CD14-positive monocyte (primary cell): ENCODE data around the gene OR52D1. TPM values are rescaled to one million over a fixed set of nuclear protein-coding genes. Genes with fewer than 3 reads are reported as not detected.

Experiments used
- DNase-seq, 3 donors: peaks; one replicate each; pipeline ENCODE4 v3.0.0-alpha.2; 2011 to 2022
- H2AFZ ChIP-seq: 2 replicates; pipeline ENCODE4 v1.6.0; 2012; ENCODE audit warnings: mild to moderate bottlenecking, low read depth, low read length, inconsistent platforms; ENCODE audit not compliant: insufficient read depth, poor library complexity, severe bottlenecking
- H3K27ac ChIP-seq, 2 donors: 1 replicate in 1 of 2; 2 replicates in 1 of 2; pipeline ENCODE4 v1.5.1; 2012 to 2013; ENCODE audit warnings: low read length in 2 of 2, control low read depth in 1 of 2, inconsistent platforms in 1 of 2, low read depth in 1 of 2, mild to moderate bottlenecking in 1 of 2
- H3K27me3 ChIP-seq, 2 donors: one replicate each; pipeline versions ENCODE4 v1.6.0 to v1.6.1; 2011 to 2013; ENCODE audit warnings: low read length in 2 of 2; ENCODE audit not compliant: control insufficient read depth in 2 of 2, insufficient read depth in 2 of 2
- H3K36me3 ChIP-seq, 2 donors: replicated peaks in 1 of 2; 1 replicate in 1 of 2; 2 replicates in 1 of 2; pipeline versions ENCODE4 v1.5.1 to v1.6.1; 2012 to 2013; ENCODE audit warnings: low read length in 2 of 2, control low read depth in 1 of 2, inconsistent platforms in 1 of 2, mild to moderate bottlenecking in 1 of 2; ENCODE audit not compliant: insufficient read depth in 2 of 2, control insufficient read depth in 1 of 2
- H3K4me1 ChIP-seq, 2 donors: 1 replicate in 1 of 2; 2 replicates in 1 of 2; pipeline versions ENCODE4 v1.5.1 to v1.6.1; 2012 to 2013; ENCODE audit warnings: low read length in 2 of 2, control low read depth in 1 of 2, inconsistent platforms in 1 of 2, mild to moderate bottlenecking in 1 of 2, moderate library complexity in 1 of 2; ENCODE audit not compliant: insufficient read depth in 2 of 2, control insufficient read depth in 1 of 2
- H3K4me2 ChIP-seq: replicated peaks from 2 replicates; pipeline ENCODE3; 2012; ENCODE audit warnings: low read length, moderate library complexity, mild to moderate bottlenecking; ENCODE audit not compliant: poor library complexity, severe bottlenecking; ENCODE audit errors: extremely low read depth
- H3K4me3 ChIP-seq, 3 experiments: fragments of 200-600 bp in 1 of 3; sonication (generic) in 1 of 3; replicated peaks in 1 of 3; 1 replicate in 2 of 3; 2 replicates in 1 of 3; pipeline ENCODE4 v1.5.1; 2011 to 2013; ENCODE audit warnings: low read length in 3 of 3, mild to moderate bottlenecking in 3 of 3, control low read depth in 2 of 3, low read depth in 2 of 3, inconsistent platforms in 1 of 3, moderate library complexity in 1 of 3
- H3K79me2 ChIP-seq: 2 replicates; pipeline ENCODE4 v1.6.0; 2012; ENCODE audit warnings: mild to moderate bottlenecking, control low read depth, inconsistent platforms, low read length, moderate library complexity; ENCODE audit not compliant: insufficient read depth
- H3K9ac ChIP-seq: 2 replicates; pipeline ENCODE4 v1.6.0; 2017; ENCODE audit warnings: low read length, mild to moderate bottlenecking; ENCODE audit not compliant: insufficient read depth, poor library complexity, severe bottlenecking
- H3K9me3 ChIP-seq, 2 donors: replicated peaks in 1 of 2; 1 replicate in 1 of 2; 2 replicates in 1 of 2; pipeline versions ENCODE4 v1.5.1 to v1.6.1; 2012 to 2013; ENCODE audit warnings: low read length in 2 of 2, control low read depth in 1 of 2; ENCODE audit not compliant: control insufficient read depth in 1 of 2, insufficient read depth in 1 of 2
- H4K20me1 ChIP-seq: 2 replicates; pipeline ENCODE4 v1.6.0; 2012; ENCODE audit warnings: mild to moderate bottlenecking, low read length, control low read depth, moderate library complexity; ENCODE audit not compliant: insufficient read depth
- H3K27ac Mint-ChIP-seq, 7 donors: one replicate each; pipeline ENCODE4 v1.8.0; 2020; ENCODE audit warnings: mild to moderate bottlenecking in 7 of 7, mixed read lengths in 7 of 7, moderate library complexity in 6 of 7, inconsistent platforms in 2 of 7
- H3K27me3 Mint-ChIP-seq, 3 donors: one replicate each; pipeline ENCODE4 v1.8.0; 2021 to 2022; ENCODE audit warnings: low read depth in 3 of 3, mild to moderate bottlenecking in 3 of 3, mixed read lengths in 3 of 3, moderate library complexity in 3 of 3, inconsistent platforms in 1 of 3
- H3K36me3 Mint-ChIP-seq, 2 donors: one replicate each; pipeline ENCODE4 v1.8.0; 2020; ENCODE audit warnings: mixed read lengths in 2 of 2, inconsistent platforms in 1 of 2, mild to moderate bottlenecking in 1 of 2
- H3K4me1 Mint-ChIP-seq: one replicate; pipeline ENCODE4 v1.8.0; 2020; ENCODE audit warnings: mild to moderate bottlenecking, mixed read lengths
- H3K4me3 Mint-ChIP-seq, 2 donors: one replicate each; pipeline ENCODE4 v1.8.0; 2020; ENCODE audit warnings: mild to moderate bottlenecking in 2 of 2, mixed read lengths in 2 of 2, moderate library complexity in 1 of 2
- H3K9me3 Mint-ChIP-seq, 7 donors: one replicate each; pipeline ENCODE4 v1.8.0; 2020 to 2022; ENCODE audit warnings: mixed read lengths in 7 of 7, mild to moderate bottlenecking in 6 of 7, moderate library complexity in 6 of 7, inconsistent platforms in 2 of 7
- CTCF ChIP-seq: fragments of 200-600 bp; IDR thresholded peaks from one replicate; pipeline ENCODE4 v1.8.0; 2022; ENCODE audit warnings: antibody characterized with exemption, mild to moderate bottlenecking
- WGBS: methylation state at CpG from one replicate; pipeline ENCODE4 v1.1.5; 2013; ENCODE audit warnings: missing lambda C conversion rate; ENCODE audit not compliant: insufficient coverage; 5-methylcytosine and 5-hydroxymethylcytosine counted together
- intact Hi-C, 2 donors: fragments of 100-400 bp; cut with micrococcal nuclease; formaldehyde crosslinking; loops; one replicate each; pipeline versions ENCODE4 v1.15.0 to v1.15.1; 2023
- polyA plus RNA-seq, 3 donors: library from polyadenylated mRNA; depleted of rRNA in 1 of 3; unstranded in 2 of 3; stranded (reverse) in 1 of 3; fragments of 300-500 nt in 2 of 3; fragments of >200 nt in 1 of 3; fragmentation: Illumina TruSeq in 2 of 3; gene quantifications; 1 replicate in 2 of 3; 2 replicates in 1 of 3; pipeline ENCODE4 v1.2.3, GENCODE V29; 2012 to 2021

Gene OR52D1
- polyA plus RNA-seq, 3 donors: not detected

- no peak overlapping the region for H2AFZ ChIP-seq
- TF ChIP-seq CTCF: no peak
- H3K27me3 Mint-ChIP-seq: no peaks in the 10 kb centered on the region
- peaks cover 0 to 9% (median 0%) of the 10 kb centered on the region in 7 donors for H3K9me3 Mint-ChIP-seq
- no peak overlapping the region for H3K27ac ChIP-seq
- H4K20me1 ChIP-seq: no peaks in the 10 kb centered on the region
- peaks cover 6% of the 10 kb centered on the region for H3K4me1 Mint-ChIP-seq
- H3K4me1 ChIP-seq: no peaks in the 10 kb centered on the region
- H3K79me2 ChIP-seq: no peaks in the 10 kb centered on the region
- H3K27me3 ChIP-seq: no peaks in the 10 kb centered on the region
- H3K4me3 Mint-ChIP-seq: no peak overlapping the region
- intact Hi-C loops: no loop called here
- WGBS: 97% methylated on average over 2 of the region's 2 CpGs
- no peak for DNase-seq
- H3K36me3 ChIP-seq: no peaks in the 10 kb centered on the region
- no peak overlapping the region for H3K4me2 ChIP-seq
- no peak overlapping the region for H3K27ac Mint-ChIP-seq
- no peak overlapping the region for H3K4me3 ChIP-seq
- no peaks in the 10 kb centered on the region for H3K9me3 ChIP-seq
- H3K36me3 Mint-ChIP-seq: no peaks in the 10 kb centered on the region
- no peak overlapping the region for H3K9ac ChIP-seq
These were observed 42.8 kb downstream of the OR52D1 start for GRCh38 chr11:5531053-5531831.

- TF ChIP-seq CTCF: no peak
- Mint-ChIP-seq H3K9me3 (peaks cover 0 to 10% (median 3%) of the 10 kb centered on the region in 7 donors), H3K27ac (no peak overlapping the region), H3K36me3 (no peaks in the 10 kb centered on the region), H3K27me3 (no peaks in the 10 kb centered on the region), H3K4me1 (peaks cover 6% of the 10 kb centered on the region), H3K4me3 (no peak overlapping the region)
- no peak for DNase-seq
- intact Hi-C loops: no loop called here
- Histone ChIP-seq H3K79me2 (no peaks in the 10 kb centered on the region), H2AFZ (no peak overlapping the region), H3K27me3 (no peaks in the 10 kb centered on the region), H3K4me3 (no peak overlapping the region), H3K9me3 (no peaks in the 10 kb centered on the region), H3K36me3 (no peaks in the 10 kb centered on the region), H4K20me1 (no peaks in the 10 kb centered on the region), H3K27ac (no peak overlapping the region), H3K4me2 (no peak overlapping the region), H3K4me1 (no peaks in the 10 kb centered on the region), H3K9ac (no peak overlapping the region)
- no CpG with 5 or more reads among the region's 1 CpG for WGBS
These were observed 45.6 kb downstream of the OR52D1 start for GRCh38 chr11:5534046-5534445.
